Cardiac muscle cell (in vitro differentiated cells and primary cell): ENCODE measurements around the gene PNRC1. TPM values are rescaled to one million over a fixed set of nuclear protein-coding genes. Genes with fewer than 3 reads are reported as not detected.
A peak's percentile ranks its signal among the peaks of the same experiment; 100 is the strongest.

Experiments used
- DNase-seq, 2 donors: peaks; one replicate each; pipeline versions ENCODE4 v3.0.0 to v3.0.0-alpha.2; 2010 to 2017; ENCODE audit warnings: low read depth in 1 of 2, low spot score in 1 of 2
- H3K27ac ChIP-seq: fragments of 200-600 bp; sonication (generic); 2 replicates; pipeline ENCODE4 v1.5.1; 2016
- H3K27me3 ChIP-seq: fragments of 200-600 bp; sonication (generic); 2 replicates; pipeline ENCODE4 v1.6.0; 2016; ENCODE audit warnings: control low read depth
- H3K36me3 ChIP-seq: fragments of 200-600 bp; sonication (generic); 2 replicates; pipeline ENCODE4 v1.5.1; 2016; ENCODE audit warnings: control low read depth
- H3K4me1 ChIP-seq: fragments of 200-600 bp; sonication (generic); 2 replicates; pipeline ENCODE4 v1.8.1; 2017; ENCODE audit warnings: low read depth, mild to moderate bottlenecking, mixed run types
- H3K4me3 ChIP-seq: fragments of 200-600 bp; sonication (generic); 2 replicates; pipeline ENCODE4 v1.5.1; 2016; ENCODE audit warnings: mild to moderate bottlenecking
- H3K9me3 ChIP-seq: fragments of 200-600 bp; sonication (generic); 2 replicates; pipeline ENCODE4 v1.5.1; 2017; ENCODE audit warnings: low read depth, mild to moderate bottlenecking, control low read depth
- polyA plus RNA-seq: library from polyadenylated mRNA; unstranded; fragments of >200 nt; fragmentation: Nextera tagmentation; extraction: Ambion mirVana; gene quantifications from 2 replicates; pipeline ENCODE4 v1.2.1, GENCODE V29; 2016
- total RNA-seq: library from RNA; depleted of rRNA; stranded (reverse); fragments of >200 nt; gene quantifications from 2 replicates; pipeline ENCODE4 v1.2.3, GENCODE V29; 2016
- TF ChIP-seq, protein P1 (sequence below): IDR thresholded peaks from 2 replicates; pipeline ENCODE4 v1.5.1; 2012; ENCODE audit warnings: low read depth, mild to moderate bottlenecking, low read length

Gene PNRC1
- total and polyA plus RNA-seq, 2 experiments from 2014 or later = 231 to 285 TPM

DNA sequence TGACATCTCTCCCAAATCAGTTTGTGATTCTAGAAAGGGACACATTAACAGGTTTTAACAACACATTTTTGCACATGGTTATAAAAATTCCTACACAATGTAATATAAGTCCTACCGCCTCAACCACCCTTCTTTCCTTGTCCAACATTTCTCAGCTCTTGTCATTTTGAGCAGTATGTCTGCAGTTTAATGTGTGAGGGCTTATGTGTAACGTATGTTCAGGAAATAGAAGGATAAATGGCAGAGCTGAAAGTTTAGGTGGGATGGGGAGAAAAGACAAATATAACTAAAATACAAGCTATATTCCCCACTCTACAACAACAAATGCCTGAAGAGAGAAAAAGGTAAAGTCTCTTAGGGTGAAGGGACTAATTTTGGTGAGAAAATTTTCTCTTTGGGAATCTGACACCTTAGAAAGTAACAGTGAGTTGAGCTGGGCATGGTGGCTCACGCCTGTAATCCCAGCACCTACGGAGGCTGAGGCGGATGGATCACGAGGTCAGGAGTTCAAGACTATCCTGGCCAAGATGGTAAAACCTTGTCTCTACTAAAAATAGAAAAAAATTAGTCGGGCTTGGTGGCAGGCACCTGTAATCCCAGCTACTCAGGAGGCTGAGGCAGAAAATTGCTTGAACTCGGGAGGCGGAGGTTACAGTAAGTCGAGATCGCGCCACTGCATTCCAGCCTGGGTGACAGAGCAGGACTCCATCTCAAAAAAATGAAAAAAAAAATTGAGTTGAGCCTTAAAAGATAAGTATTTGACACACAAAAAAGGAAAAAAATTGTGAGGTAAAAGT, 5.1 kb downstream of the PNRC1 start:
- no peaks in the 10 kb centered on the region for H3K27me3 ChIP-seq
- H3K4me1 ChIP-seq = peaks cover 15% of the 10 kb centered on the region
- no peak overlapping the region for H3K4me3 ChIP-seq
- no peaks in the 10 kb centered on the region for H3K9me3 ChIP-seq
- TF ChIP-seq, protein P1, sequence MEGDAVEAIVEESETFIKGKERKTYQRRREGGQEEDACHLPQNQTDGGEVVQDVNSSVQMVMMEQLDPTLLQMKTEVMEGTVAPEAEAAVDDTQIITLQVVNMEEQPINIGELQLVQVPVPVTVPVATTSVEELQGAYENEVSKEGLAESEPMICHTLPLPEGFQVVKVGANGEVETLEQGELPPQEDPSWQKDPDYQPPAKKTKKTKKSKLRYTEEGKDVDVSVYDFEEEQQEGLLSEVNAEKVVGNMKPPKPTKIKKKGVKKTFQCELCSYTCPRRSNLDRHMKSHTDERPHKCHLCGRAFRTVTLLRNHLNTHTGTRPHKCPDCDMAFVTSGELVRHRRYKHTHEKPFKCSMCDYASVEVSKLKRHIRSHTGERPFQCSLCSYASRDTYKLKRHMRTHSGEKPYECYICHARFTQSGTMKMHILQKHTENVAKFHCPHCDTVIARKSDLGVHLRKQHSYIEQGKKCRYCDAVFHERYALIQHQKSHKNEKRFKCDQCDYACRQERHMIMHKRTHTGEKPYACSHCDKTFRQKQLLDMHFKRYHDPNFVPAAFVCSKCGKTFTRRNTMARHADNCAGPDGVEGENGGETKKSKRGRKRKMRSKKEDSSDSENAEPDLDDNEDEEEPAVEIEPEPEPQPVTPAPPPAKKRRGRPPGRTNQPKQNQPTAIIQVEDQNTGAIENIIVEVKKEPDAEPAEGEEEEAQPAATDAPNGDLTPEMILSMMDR = no peak
- H3K27ac ChIP-seq = peak overlapping the region; percentile 12
- peak in 1 of 2 donors; percentile 37 for DNase-seq
- peaks cover 23% of the 10 kb centered on the region for H3K36me3 ChIP-seq

- TF ChIP-seq, protein P1 = no peak
- Histone ChIP-seq H3K4me3 (no peak overlapping the region), H3K27me3 (no peaks in the 10 kb centered on the region), H3K9me3 (no peaks in the 10 kb centered on the region), H3K27ac (no peak overlapping the region), H3K36me3 (peaks cover 23% of the 10 kb centered on the region), H3K4me1 (peaks cover 15% of the 10 kb centered on the region)
- peak in 1 of 2 donors; percentile 61 for DNase-seq
Observed at GRCh38 chr6:89087881-89088280, 7.3 kb downstream of the PNRC1 start.

DNA sequence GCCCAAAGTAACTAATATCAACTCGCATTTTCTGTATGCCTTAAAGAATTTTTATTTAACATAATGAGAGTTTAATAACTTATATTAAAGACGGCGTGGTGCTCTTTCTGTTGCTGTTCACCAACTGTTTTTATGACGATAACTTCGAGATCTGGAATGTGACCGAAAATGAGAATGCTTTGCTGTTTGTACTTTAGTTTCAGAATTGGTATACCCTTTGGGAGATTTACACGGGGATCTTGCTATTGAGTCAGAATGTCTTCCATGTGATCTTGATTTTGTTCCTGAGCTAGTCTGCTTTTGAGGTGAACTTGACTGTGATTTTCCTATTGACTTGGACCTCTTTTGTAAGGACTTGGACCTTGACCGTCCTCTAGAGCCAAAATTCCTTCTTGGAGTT, 17.9 kb downstream of the PNRC1 start:
- H3K27ac ChIP-seq = no peak overlapping the region
- TF ChIP-seq, protein P1 = no peak
- DNase-seq = no peak
- H3K4me1 ChIP-seq = no peaks in the 10 kb centered on the region
- H3K9me3 ChIP-seq = no peaks in the 10 kb centered on the region
- peaks cover 12% of the 10 kb centered on the region for H3K36me3 ChIP-seq
- H3K27me3 ChIP-seq = no peaks in the 10 kb centered on the region
- H3K4me3 ChIP-seq = no peak overlapping the region

GRCh38 chr6:89100114-89100513, 19.6 kb downstream of the PNRC1 start:
- TF ChIP-seq, protein P1 = no peak
- H3K4me3 ChIP-seq = no peak overlapping the region
- peak overlapping the region; percentile 13 for H3K27ac ChIP-seq
- DNase-seq = no peak
- H3K4me1 ChIP-seq = no peaks in the 10 kb centered on the region
- no peaks in the 10 kb centered on the region for H3K9me3 ChIP-seq
- peaks cover 20% of the 10 kb centered on the region for H3K36me3 ChIP-seq
- no peaks in the 10 kb centered on the region for H3K27me3 ChIP-seq

GRCh38 chr6:89110284-89110683, 29.7 kb downstream of the PNRC1 start:
- no peaks in the 10 kb centered on the region for H3K9me3 ChIP-seq
- TF ChIP-seq, protein P1 = no peak
- H3K27ac ChIP-seq = no peak overlapping the region
- H3K27me3 ChIP-seq = no peaks in the 10 kb centered on the region
- H3K4me1 ChIP-seq = no peaks in the 10 kb centered on the region
- H3K4me3 ChIP-seq = no peak overlapping the region
- no peak for DNase-seq
- peaks cover 4% of the 10 kb centered on the region for H3K36me3 ChIP-seq
